H1 (cell line): ENCODE data around the gene ABTB1. TPM values are rescaled to one million over a fixed set of nuclear protein-coding genes. Genes with fewer than 3 reads are reported as not detected.

Experiments used
- CTCF ChIA-PET: fragments of 300-600 bp; sonication (Branson Sonifier 250); formaldehyde crosslinking; loops from one replicate; lab custom pipeline; 2021; ENCODE audit not compliant: partially characterized antibody; lab: Charles Lee
- POLR2A ChIA-PET: fragments of 300-600 bp; sonication (Branson Sonifier 250); formaldehyde crosslinking; loops from one replicate; lab custom pipeline; 2021; ENCODE audit warnings: inconsistent platforms; ENCODE audit not compliant: partially characterized antibody; lab: Charles Lee
- DNase-seq, 2 experiments: peaks; one replicate each; pipeline versions ENCODE4 v3.0.0 to v3.0.0-alpha.2; 2010 to 2022; ENCODE audit warnings: low spot score in 2 of 2, low read depth in 1 of 2, mixed read lengths in 1 of 2
- FAIRE-seq: peaks from 2 replicates; lab custom pipeline; 2011; peaks lifted over from hg19 to GRCh38; lab: Jason Lieb, UNC
- H2AFZ ChIP-seq: 2 replicates; pipeline ENCODE4 v1.8.1; 2012; ENCODE audit warnings: low read length, inconsistent platforms
- H2AK5ac ChIP-seq: 2 replicates; pipeline ENCODE4 v1.6.1; 2013; ENCODE audit warnings: low read depth, low read length
- H2BK120ac ChIP-seq: replicated peaks from 2 replicates; pipeline ENCODE3; 2013; ENCODE audit warnings: low read depth, low read length, inconsistent platforms
- H2BK12ac ChIP-seq: 2 replicates; pipeline ENCODE4 v1.6.1; 2013; ENCODE audit warnings: low read depth, low read length
- H2BK15ac ChIP-seq: 2 replicates; pipeline ENCODE4 v1.6.1; 2013; ENCODE audit warnings: low read length
- H2BK20ac ChIP-seq: 2 replicates; pipeline ENCODE4 v1.6.1; 2013; ENCODE audit warnings: low read length
- H2BK5ac ChIP-seq: 2 replicates; pipeline ENCODE4 v1.6.1; 2013; ENCODE audit warnings: low read depth, low read length
- H3K14ac ChIP-seq: 2 replicates; pipeline ENCODE4 v1.6.1; 2013; ENCODE audit warnings: inconsistent platforms; ENCODE audit not compliant: insufficient read length
- H3K18ac ChIP-seq: 2 replicates; pipeline ENCODE4 v1.6.1; 2013; ENCODE audit warnings: low read length; ENCODE audit errors: extremely low read depth
- H3K23ac ChIP-seq: 2 replicates; pipeline ENCODE4 v1.6.1; 2013; ENCODE audit warnings: inconsistent platforms; ENCODE audit not compliant: insufficient read length
- H3K23me2 ChIP-seq: 2 replicates; pipeline ENCODE4 v1.6.1; 2013; ENCODE audit warnings: low read depth, low read length
- H3K27ac ChIP-seq: 2 replicates; pipeline ENCODE4 v1.6.1; 2011; ENCODE audit warnings: low read depth, low read length, inconsistent platforms
- H3K27me3 ChIP-seq, 4 experiments: replicated peaks in 1 of 4; 1 replicate in 1 of 4; 2 replicates in 3 of 4; pipeline versions ENCODE4 v1.6.1 to v1.8.1; 2011 to 2013; ENCODE audit warnings: low read length in 3 of 4, mild to moderate bottlenecking in 3 of 4, inconsistent platforms in 2 of 4, mixed read lengths in 2 of 4, moderate library complexity in 1 of 4; ENCODE audit not compliant: control insufficient read depth in 3 of 4, insufficient read depth in 3 of 4; ENCODE audit errors: extremely low read depth in 1 of 4
- H3K36me3 ChIP-seq, 4 experiments: 2 replicates each; pipeline versions ENCODE4 v1.6.1 to v1.8.1; 2011 to 2013; ENCODE audit warnings: mild to moderate bottlenecking in 4 of 4, low read length in 3 of 4, moderate library complexity in 2 of 4, control low read depth in 1 of 4, inconsistent platforms in 1 of 4; ENCODE audit not compliant: insufficient read depth in 4 of 4, control insufficient read depth in 2 of 4
- H3K4ac ChIP-seq: replicated peaks from 2 replicates; pipeline ENCODE3; 2013; ENCODE audit warnings: low read length, low read depth, mixed read lengths, inconsistent platforms; ENCODE audit not compliant: insufficient read length
- H3K4me1 ChIP-seq, 4 experiments: replicated peaks in 1 of 4; 1 replicate in 1 of 4; 2 replicates in 3 of 4; pipeline versions ENCODE4 v1.6.1 to v1.8.1; 2011 to 2013; ENCODE audit warnings: low read length in 3 of 4, inconsistent platforms in 2 of 4, mixed read lengths in 1 of 4; ENCODE audit not compliant: insufficient read depth in 4 of 4, control insufficient read depth in 3 of 4
- H3K4me2 ChIP-seq, 2 experiments: 2 replicates each; pipeline versions ENCODE4 v1.6.1 to v1.8.1; 2011 to 2013; ENCODE audit warnings: low read depth in 2 of 2, low read length in 2 of 2, control low read depth in 1 of 2, inconsistent platforms in 1 of 2, mild to moderate bottlenecking in 1 of 2; ENCODE audit not compliant: insufficient read depth in 1 of 2
- H3K4me3 ChIP-seq, 4 experiments: fragments of 200-600, 300-600 bp in 1 of 4; sonication (generic), shearing (Covaris generic), sonication (Bioruptor Twin) in 1 of 4; 2 replicates each; pipeline versions ENCODE4 v1.5.1 to v1.8.1; 2011 to 2016; ENCODE audit warnings: low read length in 4 of 4, low read depth in 3 of 4, control low read depth in 2 of 4, inconsistent platforms in 2 of 4, mild to moderate bottlenecking in 2 of 4, mixed read lengths in 1 of 4, moderate library complexity in 1 of 4; ENCODE audit not compliant: insufficient read depth in 2 of 4; ENCODE audit errors: extremely low read depth in 1 of 4
- H3K56ac ChIP-seq: replicated peaks from 2 replicates; pipeline ENCODE3; 2013; ENCODE audit warnings: low read depth, mild to moderate bottlenecking, mixed read lengths, low read length, inconsistent platforms; ENCODE audit not compliant: insufficient read length
- H3K79me1 ChIP-seq: 2 replicates; pipeline ENCODE4 v1.6.1; 2013; ENCODE audit warnings: low read depth, low read length, control low read depth
- H3K79me2 ChIP-seq, 2 experiments: 2 replicates each; pipeline versions ENCODE4 v1.6.1 to v1.8.1; 2012 to 2013; ENCODE audit warnings: low read length in 2 of 2, mild to moderate bottlenecking in 2 of 2, inconsistent platforms in 1 of 2; ENCODE audit not compliant: insufficient read depth in 2 of 2, control insufficient read depth in 1 of 2
- H3K9ac ChIP-seq, 4 experiments: replicated peaks in 1 of 4; 1 replicate in 1 of 4; 2 replicates in 3 of 4; pipeline versions ENCODE4 v1.6.1 to v1.8.1; 2011 to 2013; ENCODE audit warnings: low read depth in 3 of 4, low read length in 3 of 4, control low read depth in 2 of 4, mild to moderate bottlenecking in 2 of 4, moderate library complexity in 2 of 4, inconsistent platforms in 1 of 4; ENCODE audit errors: extremely low read depth in 1 of 4
- H3K9me3 ChIP-seq, 2 experiments: 2 replicates each; pipeline versions ENCODE4 v1.6.1 to v1.8.1; 2012 to 2013; ENCODE audit warnings: mild to moderate bottlenecking in 2 of 2, moderate library complexity in 2 of 2, control low read depth in 1 of 2, inconsistent platforms in 1 of 2, low read depth in 1 of 2, low read length in 1 of 2, mixed read lengths in 1 of 2; ENCODE audit not compliant: insufficient read depth in 2 of 2
- H4K20me1 ChIP-seq, 2 experiments: replicated peaks in 1 of 2; 2 replicates each; pipeline versions ENCODE3 to v1.8.1; 2011 to 2013; ENCODE audit warnings: inconsistent platforms in 2 of 2, low read length in 2 of 2, mild to moderate bottlenecking in 1 of 2; ENCODE audit not compliant: insufficient read depth in 2 of 2, control insufficient read depth in 1 of 2
- H4K5ac ChIP-seq: 2 replicates; pipeline ENCODE4 v1.6.1; 2013; ENCODE audit warnings: low read length, low read depth, mixed read lengths, inconsistent platforms; ENCODE audit not compliant: insufficient read length
- H4K8ac ChIP-seq: 2 replicates; pipeline ENCODE4 v1.8.0; 2013; ENCODE audit warnings: mild to moderate bottlenecking, moderate library complexity, low read length, inconsistent platforms; ENCODE audit not compliant: insufficient read depth; ENCODE audit errors: extremely low read depth
- H4K91ac ChIP-seq: replicated peaks from 2 replicates; pipeline ENCODE3; 2013; ENCODE audit warnings: low read length, mixed read lengths, inconsistent platforms; ENCODE audit not compliant: insufficient read length
- CBX8 ChIP-seq: fragments of 300-800, 300-1000 bp; sonication (generic); IDR thresholded peaks from 2 replicates; pipeline ENCODE4 v1.7.1; 2016; ENCODE audit warnings: low read depth, low read length, borderline replicate concordance
- CEBPB ChIP-seq: IDR thresholded peaks from 2 replicates; pipeline ENCODE4 v1.6.1; 2012; ENCODE audit warnings: low read depth, low read length
- CREB1 ChIP-seq: IDR thresholded peaks from 2 replicates; pipeline ENCODE4 v1.6.1; 2012; ENCODE audit warnings: inconsistent platforms
- POLR2AphosphoS5 ChIP-seq: IDR thresholded peaks from 2 replicates; pipeline ENCODE4 v1.6.1; 2011; ENCODE audit warnings: low read depth, low read length
- SIN3A ChIP-seq, 2 experiments: IDR thresholded peaks in 1 of 2; conservative IDR thresholded peaks in 1 of 2; 2 replicates each; pipeline ENCODE4 v1.6.1; 2011 to 2012; ENCODE audit warnings: low read length in 2 of 2, improper control_type of control experiment in 1 of 2, low read depth in 1 of 2, mild to moderate bottlenecking in 1 of 2
- WGBS, 2 experiments: shearing (Covaris generic) in 1 of 2; methylation state at CpG; one replicate each; pipeline versions ENCODE4 v1.1.6 to v1.1.7; 2013 to 2015; ENCODE audit warnings: low lambda C conversion rate in 2 of 2, mixed read lengths in 2 of 2, inconsistent platforms in 1 of 2, low coverage in 1 of 2, missing lambda C conversion rate in 1 of 2; ENCODE audit not compliant: insufficient replicate concordance in 2 of 2, insufficient coverage in 1 of 2, insufficient read length in 1 of 2; ENCODE audit errors: extremely low coverage in 1 of 2, missing lambda C conversion rate in 1 of 2; 5-methylcytosine and 5-hydroxymethylcytosine counted together
- polyA plus RNA-seq, 7 experiments: library from polyadenylated mRNA; depleted of rRNA in 3 of 7; stranded (reverse) in 5 of 7; unstranded in 2 of 7; fragments of >200 nt in 5 of 7; fragments of 200-250 nt in 2 of 7; gene quantifications; 1 replicate in 5 of 7; 2 replicates in 1 of 7; 4 replicates in 1 of 7; pipeline versions ENCODE4 v1.2.1 to v1.2.3, GENCODE V29; 2011 to 2013; ENCODE audit warnings: missing spikeins in 2 of 7, mixed read lengths in 2 of 7
- total RNA-seq: library from RNA; stranded (reverse); fragmentation: NEBNext Ultra II Directional; extraction: Animal tissue kit (Norgen Biotek cat#: 25700); gene quantifications from 2 replicates; pipeline ENCODE4 v1.2.1, GENCODE V29; 2021

Gene ABTB1
- total and polyA plus RNA-seq, 2 of the 8 experiments (the other 6 are each of a cell fraction or from before 2014, with no cell fraction given) = 7.1 to 9.4 TPM

- Histone ChIP-seq H3K4ac (no peak overlapping the region), H3K27ac (no peak overlapping the region), H4K20me1 (no peaks in the 10 kb centered on the region), H2BK20ac (no peak overlapping the region), H4K5ac (no peak overlapping the region), H3K79me1 (no peaks in the 10 kb centered on the region), H4K8ac (no peak overlapping the region), H3K23me2 (no peaks in the 10 kb centered on the region), H2BK120ac (no peak overlapping the region), H3K56ac (no peak overlapping the region), H3K27me3 (no peaks in the 10 kb centered on the region), H3K4me3 (no peak overlapping the region), H3K4me2 (no peak overlapping the region), H3K14ac (no peak overlapping the region), H2AFZ (no peak overlapping the region), H3K23ac (no peak overlapping the region), H3K4me1 (peaks cover 0 to 14% (median 6%) of the 10 kb centered on the region in 4 experiments; a peak in 5 of 7 replicates), H3K9ac (no peak overlapping the region), H3K36me3 (no peaks in the 10 kb centered on the region), H2BK12ac (no peak overlapping the region), H2BK5ac (no peak overlapping the region), H3K18ac (no peak overlapping the region), H2BK15ac (no peak overlapping the region), H2AK5ac (no peak overlapping the region), H3K79me2 (no peaks in the 10 kb centered on the region), H3K9me3 (no peaks in the 10 kb centered on the region), H4K91ac (no peak overlapping the region)
- ChIA-PET CTCF (interaction anchor here (0.6 to 1.1 kb wide), 2 partner anchors 23 to 162 kb away, joined by 3 to 6 read pairs; no protein-coding TSS in a partner anchor), POLR2A (no interaction called here)
- 92% methylated on average over 8 of the region's 8 CpGs; no CpG with 5 or more reads in 1 of the 2 experiments for WGBS, 2 experiments
- FAIRE-seq = no peak
- no peak for DNase-seq
- TF ChIP-seq POLR2AphosphoS5 = no peak
- TF ChIP-seq CEBPB = no peak
- no peak for TF ChIP-seq CBX8
- TF ChIP-seq CREB1 = no peak
- no peak for TF ChIP-seq SIN3A (conservative IDR thresholded peaks at IDR 0.05 in 1 of 2, IDR thresholded peaks at IDR 0.05 in 1 of 2; ENCODE audit: low read depth in 1 of 2, low read length in 2 of 2)
These were observed 46.6 kb downstream of the ABTB1 start for GRCh38 chr3:127719369-127719768.
